Suprapubic skin (tissue), 4 donors: ENCODE data around the gene ZBTB20. TPM values are rescaled to one million over a fixed set of nuclear protein-coding genes. Genes with fewer than 3 reads are reported as not detected.

Experiments
- DNase-seq, 2 donors: peaks; one replicate each; pipeline ENCODE4 v3.0.0-alpha.2; 2019; ENCODE audit warnings: low spot score in 2 of 2
- H3K27ac ChIP-seq: fragments of 200-600 bp; sonication (generic); one replicate; pipeline ENCODE4 v1.5.1; 2019
- H3K27me3 ChIP-seq: fragments of 200-600 bp; sonication (generic); one replicate; pipeline ENCODE4 v1.5.1; 2019
- H3K36me3 ChIP-seq: fragments of 200-600 bp; sonication (generic); one replicate; pipeline ENCODE4 v1.5.1; 2019
- H3K4me1 ChIP-seq: fragments of 200-600 bp; sonication (generic); one replicate; pipeline ENCODE4 v1.5.1; 2019
- H3K4me3 ChIP-seq: fragments of 200-600 bp; sonication (generic); one replicate; pipeline ENCODE4 v1.5.1; 2019; ENCODE audit warnings: mild to moderate bottlenecking
- H3K9me3 ChIP-seq: fragments of 200-600 bp; sonication (generic); one replicate; pipeline ENCODE4 v1.5.1; 2019
- CTCF ChIP-seq, 2 donors: fragments of 200-600 bp in 1 of 2; fragments of 450-650 bp in 1 of 2; sonication (generic) in 1 of 2; IDR thresholded peaks; one replicate each; pipeline ENCODE4 v1.5.1; 2016 to 2019; ENCODE audit warnings: antibody characterized with exemption in 2 of 2, mild to moderate bottlenecking in 1 of 2, moderate library complexity in 1 of 2
- EP300 ChIP-seq: sonication (generic); formaldehyde crosslinking; IDR thresholded peaks from one replicate; pipeline ENCODE4 v1.6.1; 2017; ENCODE audit warnings: antibody characterized with exemption
- POLR2A ChIP-seq, 2 donors: fragments of 450-650 bp; IDR thresholded peaks; one replicate each; pipeline ENCODE4 v1.6.1; 2017; ENCODE audit warnings: antibody characterized with exemption in 2 of 2, mild to moderate bottlenecking in 2 of 2, moderate library complexity in 2 of 2
- POLR2AphosphoS5 ChIP-seq, 3 donors: sonication (generic); formaldehyde crosslinking; IDR thresholded peaks; one replicate each; pipeline ENCODE4 v1.6.1; 2017; ENCODE audit warnings: antibody characterized with exemption in 3 of 3
- WGBS: methylation state at CpG from one replicate; pipeline ENCODE4 v1.1.5; 2018; 5-methylcytosine and 5-hydroxymethylcytosine counted together
- total RNA-seq, 4 donors: library from RNA; depleted of rRNA; stranded (reverse); fragments of >200 nt; gene quantifications; one replicate each; pipeline ENCODE4 v1.1.0, GENCODE V29; 2016

The ZBTB20 gene
- total RNA-seq, 4 donors from 2014 or later, result 23.6 to 77.2 (median 39.4) TPM

- no peaks in the 10 kb centered on the region for H3K36me3 ChIP-seq
- peaks cover 23% of the 10 kb centered on the region for H3K4me1 ChIP-seq
- TF ChIP-seq POLR2AphosphoS5 (IDR thresholded peaks at IDR 0.05), result no peak
- no peak for TF ChIP-seq EP300
- no peak for TF ChIP-seq POLR2A (IDR thresholded peaks at IDR 0.05)
- no peak for TF ChIP-seq CTCF (IDR thresholded peaks at IDR 0.05)
- H3K27ac ChIP-seq, result no peak overlapping the region
- WGBS, result 88% methylated on average over 3 of the region's 3 CpGs
- DNase-seq, result no peak
- no peaks in the 10 kb centered on the region for H3K9me3 ChIP-seq
- H3K4me3 ChIP-seq, result no peak overlapping the region
- no peaks in the 10 kb centered on the region for H3K27me3 ChIP-seq
Observed at GRCh38 chr3:114365909-114366308, 781.2 kb downstream of the ZBTB20 start.

- WGBS, result 86% methylated on average over 6 of the region's 6 CpGs
- Histone ChIP-seq H3K36me3 (no peaks in the 10 kb centered on the region), H3K27me3 (no peaks in the 10 kb centered on the region), H3K4me3 (no peak overlapping the region), H3K4me1 (peaks cover 23% of the 10 kb centered on the region), H3K27ac (no peak overlapping the region), H3K9me3 (no peaks in the 10 kb centered on the region)
- DNase-seq, result no peak
- TF ChIP-seq CTCF (IDR thresholded peaks at IDR 0.05), result no peak
- TF ChIP-seq EP300, result no peak
- TF ChIP-seq POLR2AphosphoS5 (IDR thresholded peaks at IDR 0.05), result no peak
- TF ChIP-seq POLR2A (IDR thresholded peaks at IDR 0.05), result no peak
Observed at GRCh38 chr3:114364806-114365654, 782.1 kb downstream of the ZBTB20 start.

GRCh38 chr3:114363554-114364202, 783.4 kb downstream of the ZBTB20 start:
- WGBS, result 42% methylated on average over 1 of the region's 1 CpG
- H3K9me3 ChIP-seq, result no peaks in the 10 kb centered on the region
- TF ChIP-seq POLR2AphosphoS5 (IDR thresholded peaks at IDR 0.05), result no peak
- TF ChIP-seq EP300, result no peak
- no peak for TF ChIP-seq POLR2A (IDR thresholded peaks at IDR 0.05)
- TF ChIP-seq CTCF (IDR thresholded peaks at IDR 0.05), result no peak
- no peaks in the 10 kb centered on the region for H3K27me3 ChIP-seq
- peaks cover 23% of the 10 kb centered on the region for H3K4me1 ChIP-seq
- DNase-seq, result no peak
- H3K27ac ChIP-seq, result peak overlapping the region; percentile 30
- no peak overlapping the region for H3K4me3 ChIP-seq
- H3K36me3 ChIP-seq, result no peaks in the 10 kb centered on the region

GRCh38 chr3:114362815-114363214, 784.3 kb downstream of the ZBTB20 start:
- DNase-seq, result no peak
- H3K27me3 ChIP-seq, result no peaks in the 10 kb centered on the region
- no peak overlapping the region for H3K4me3 ChIP-seq
- WGBS, result 88% methylated on average over 1 of the region's 1 CpG
- H3K9me3 ChIP-seq, result no peaks in the 10 kb centered on the region
- H3K27ac ChIP-seq, result no peak overlapping the region
- no peaks in the 10 kb centered on the region for H3K36me3 ChIP-seq
- peaks cover 23% of the 10 kb centered on the region for H3K4me1 ChIP-seq
- TF ChIP-seq POLR2A (IDR thresholded peaks at IDR 0.05) (no peak), EP300 (no peak)

- no peaks in the 10 kb centered on the region for H3K27me3 ChIP-seq
- no peak for DNase-seq
- H3K4me1 ChIP-seq, result peaks cover 23% of the 10 kb centered on the region
- H3K9me3 ChIP-seq, result no peaks in the 10 kb centered on the region
- H3K4me3 ChIP-seq, result no peak overlapping the region
- no peak overlapping the region for H3K27ac ChIP-seq
- TF ChIP-seq CTCF (IDR thresholded peaks at IDR 0.05) (no peak), POLR2A (IDR thresholded peaks at IDR 0.05) (no peak), POLR2AphosphoS5 (IDR thresholded peaks at IDR 0.05) (no peak), EP300 (no peak)
- H3K36me3 ChIP-seq, result no peaks in the 10 kb centered on the region
Observed at GRCh38 chr3:114361391-114361790, 785.7 kb downstream of the ZBTB20 start.
